ENCODE measurements around the gene NID1.

NID1 gene

GRCh38 chr1:235999259-235999925, 65.5 kb downstream of the NID1 start:
- no peak for TF ChIP-seq CTCF (IDR thresholded peaks at IDR 0.05; ENCODE audit: low read depth, low read length, missing control alignments)
- DNase-seq (ENCODE audit: extremely low read depth, low read depth) = peak; percentile 90
- H3K4me3 ChIP-seq (replicated peaks; ENCODE audit: low read depth, low read length) = no peak overlapping the region

DNA sequence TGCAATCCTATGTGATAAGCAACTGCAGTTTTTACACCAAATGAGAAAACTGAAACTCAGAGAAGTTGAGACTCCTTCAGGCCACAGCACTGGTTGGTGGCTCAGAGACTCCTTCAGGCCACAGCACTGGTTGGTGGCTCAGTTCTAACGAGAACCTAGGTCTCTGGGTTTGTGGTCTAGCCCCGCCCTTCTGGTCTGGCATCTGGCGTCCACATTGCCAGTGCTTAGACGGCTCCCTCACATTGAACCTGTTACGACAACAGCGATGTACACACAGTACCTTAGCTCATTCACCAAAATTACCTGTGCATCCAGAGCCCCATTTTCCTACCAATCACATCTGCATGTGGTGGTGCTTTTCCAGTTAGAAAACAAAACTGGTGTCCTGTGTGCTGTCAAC, 66.1 kb downstream of the NID1 start:
- H3K4me3 ChIP-seq (replicated peaks; ENCODE audit: low read depth, low read length) = no peak overlapping the region
- DNase-seq (ENCODE audit: extremely low read depth, low read depth) = peak; percentile 69
- TF ChIP-seq CTCF (IDR thresholded peaks at IDR 0.05; ENCODE audit: low read depth, low read length, missing control alignments) = no peak

- no peak for TF ChIP-seq CTCF (IDR thresholded peaks at IDR 0.05; ENCODE audit: low read depth, low read length, missing control alignments)
- DNase-seq (ENCODE audit: extremely low read depth, low read depth) = no peak
Observed at GRCh38 chr1:235997931-235998330, 67.0 kb downstream of the NID1 start.

DNA sequence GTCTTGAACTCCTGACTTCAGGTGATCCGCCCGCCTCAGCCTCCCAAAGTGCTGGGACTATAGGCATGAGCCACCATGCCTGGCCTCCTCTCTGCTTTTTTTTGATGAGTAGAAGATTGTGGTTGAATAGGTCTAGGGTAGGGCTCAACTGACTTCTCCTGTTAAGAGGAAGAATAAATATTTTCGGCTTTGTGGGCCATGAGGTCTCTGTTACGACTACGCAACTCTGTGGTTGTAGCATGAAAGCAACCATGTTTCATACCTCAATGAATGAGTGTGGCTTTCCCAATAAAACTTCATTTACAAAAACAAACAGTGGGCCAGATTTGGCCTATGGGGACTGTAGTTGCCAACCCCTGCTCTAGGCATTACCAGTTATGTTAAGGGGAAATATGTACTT, 67.8 kb downstream of the NID1 start:
- DNase-seq (ENCODE audit: extremely low read depth, low read depth) = no peak
- no peak for TF ChIP-seq CTCF (IDR thresholded peaks at IDR 0.05; ENCODE audit: low read depth, low read length, missing control alignments)
- H3K4me3 ChIP-seq (replicated peaks; ENCODE audit: low read depth, low read length) = no peak overlapping the region

More at GRCh38 chr1:235997931-235998330, 67.0 kb downstream of the NID1 start:
- no peak overlapping the region for H3K4me3 ChIP-seq (replicated peaks; ENCODE audit: low read depth, low read length)

GRCh38 chr1:235996048-235996785, 68.7 kb downstream of the NID1 start:
- no peak for DNase-seq (ENCODE audit: extremely low read depth, low read depth)

DNA sequence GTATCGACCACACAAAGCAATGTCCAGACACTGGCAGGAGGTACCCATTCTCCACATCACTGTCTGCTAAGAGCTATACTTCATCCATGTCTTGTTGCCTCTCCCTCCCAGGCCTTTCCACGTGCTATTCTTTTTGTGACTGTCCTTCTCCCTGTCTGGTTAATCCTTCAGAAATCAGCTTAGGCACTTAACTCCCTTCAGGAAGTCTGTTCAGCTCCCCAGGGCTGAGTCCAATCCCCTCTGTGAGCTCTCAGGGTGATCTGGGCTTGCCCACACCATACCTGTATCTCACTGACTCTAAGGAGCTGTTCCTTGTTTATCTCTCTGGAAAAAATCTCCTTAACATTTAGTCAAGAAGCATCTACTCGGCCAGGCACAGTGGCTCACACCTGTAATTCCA, 69.4 kb downstream of the NID1 start:
- H3K4me3 ChIP-seq (replicated peaks; ENCODE audit: low read depth, low read length) = no peak overlapping the region
- no peak for DNase-seq (ENCODE audit: extremely low read depth, low read depth)
- no peak for TF ChIP-seq CTCF (IDR thresholded peaks at IDR 0.05; ENCODE audit: low read depth, low read length, missing control alignments)

More at GRCh38 chr1:235996048-235996785, 68.7 kb downstream of the NID1 start:
- no peak overlapping the region for H3K4me3 ChIP-seq (replicated peaks; ENCODE audit: low read depth, low read length)
- no peak for TF ChIP-seq CTCF (IDR thresholded peaks at IDR 0.05; ENCODE audit: low read depth, low read length, missing control alignments)
